Stimulated activated CD4-positive, alpha-beta T cell treated with anti-CD3 and anti-CD28 coated beads, Interleukin-4, amount 100 ng/mL, for 4 hours (primary cell): ENCODE results near the gene HAPLN1.
"Not testable (repeated sequence)": the region's sequence is repeated elsewhere in the genome, so short reads cannot be mapped to it uniquely, and the experiment has no call there.

Source experiments
- DNase-seq, 2 experiments: peaks; one replicate each; pipeline ENCODE4 v3.0.0-alpha.2; 2020

HAPLN1 gene

GRCh38 chr5:83720836-83721537 is at the start of gene HAPLN1:
TSS of gene HAPLN1 (minus strand) at chr5:83720855. CDS start at chr5:83673523, 47,332 bp downstream.
- DNase-seq, result no peak

- no peak for DNase-seq
Measured at GRCh38 chr5:83767409-83767992, 46.8 kb upstream of the HAPLN1 start.

- no peak for DNase-seq
Measured at GRCh38 chr5:83764101-83764500, 43.4 kb upstream of the HAPLN1 start.

GRCh38 chr5:83760579-83760978 is 39.9 kb upstream of the HAPLN1 start:
- no peak for DNase-seq

GRCh38 chr5:83752700-83753099 is 32.0 kb upstream of the HAPLN1 start:
- DNase-seq, result no peak

- DNase-seq, result no peak
Measured at GRCh38 chr5:83751201-83751600, 30.5 kb upstream of the HAPLN1 start.

- DNase-seq, result no peak
Measured at GRCh38 chr5:83750749-83751148, 30.1 kb upstream of the HAPLN1 start.

- no peak for DNase-seq
Measured at GRCh38 chr5:83745816-83746215, 25.2 kb upstream of the HAPLN1 start.

- no peak for DNase-seq
Measured at GRCh38 chr5:83744821-83745220, 24.2 kb upstream of the HAPLN1 start.

- no peak for DNase-seq
Measured at GRCh38 chr5:83742089-83742488, 21.4 kb upstream of the HAPLN1 start.

- DNase-seq, result no peak
Measured at GRCh38 chr5:83741571-83741970, 20.9 kb upstream of the HAPLN1 start.

- DNase-seq, result no peak
Measured at GRCh38 chr5:83740741-83741140, 20.1 kb upstream of the HAPLN1 start.

- not testable (repeated sequence) for DNase-seq
Measured at GRCh38 chr5:83736169-83736568, 15.5 kb upstream of the HAPLN1 start.

GRCh38 chr5:83735058-83735457 is 14.4 kb upstream of the HAPLN1 start:
- DNase-seq, result not testable (repeated sequence)

- DNase-seq, result no peak
Measured at GRCh38 chr5:83731638-83732037, 11.0 kb upstream of the HAPLN1 start.

- no peak for DNase-seq
Measured at GRCh38 chr5:83729362-83729761, 8.7 kb upstream of the HAPLN1 start.

GRCh38 chr5:83726912-83727311 is 6.3 kb upstream of the HAPLN1 start:
- no peak for DNase-seq

GRCh38 chr5:83724935-83725334 is 4.3 kb upstream of the HAPLN1 start:
- no peak for DNase-seq

- no peak for DNase-seq
Measured at GRCh38 chr5:83724001-83724400, 3.3 kb upstream of the HAPLN1 start.

GRCh38 chr5:83723031-83723430 is 2.4 kb upstream of the HAPLN1 start:
- no peak for DNase-seq

GRCh38 chr5:83721953-83722901 is 1.6 kb upstream of the HAPLN1 start:
- DNase-seq, result no peak

GRCh38 chr5:83718936-83719495 is 1.6 kb downstream of the HAPLN1 start:
- no peak for DNase-seq

- no peak for DNase-seq
Measured at GRCh38 chr5:83718195-83718825, 2.3 kb downstream of the HAPLN1 start.
